ENCODE data around the gene PPP2R3A.
"Not testable (repeated sequence)": the region's sequence is repeated elsewhere in the genome, so short reads cannot be mapped to it uniquely, and the experiment has no call there.

PPP2R3A gene

GRCh38 chr3:136109499-136109898, 144.0 kb downstream of the PPP2R3A start:
- no peaks in the 10 kb centered on the region for H3K9me3 ChIP-seq (ENCODE audit: low read length)
- TF ChIP-seq CTCF (IDR thresholded peaks at IDR 0.05; ENCODE audit: low read length) (no peak), EZH2 (IDR thresholded peaks at IDR 0.05; ENCODE audit: borderline replicate concordance, low read length) (no peak)

GRCh38 chr3:136110481-136110880, 145.0 kb downstream of the PPP2R3A start:
- Histone ChIP-seq H3F3A (ENCODE audit: insufficient read depth, low read length) (no peaks in the 10 kb centered on the region), H3K9me2 (ENCODE audit: low read depth, low read length) (no peaks in the 10 kb centered on the region), H3K4me3 (ENCODE audit: low read depth, low read length, poor library complexity, severe bottlenecking) (no peak overlapping the region), H3K9me3 (ENCODE audit: low read length) (no peaks in the 10 kb centered on the region), H3K27ac (ENCODE audit: low read depth, low read length, poor library complexity, severe bottlenecking) (no peak overlapping the region), H3K79me2 (ENCODE audit: insufficient read depth, low read length) (no peaks in the 10 kb centered on the region), H3K9ac (ENCODE audit: low read length) (no peak overlapping the region), H4K20me1 (ENCODE audit: insufficient read depth, low read length) (no peaks in the 10 kb centered on the region), H3K4me2 (ENCODE audit: low read length) (no peak overlapping the region), H3K4me1 (ENCODE audit: insufficient read depth, low read length, severe bottlenecking) (peaks cover 8% of the 10 kb centered on the region), H2AFZ (ENCODE audit: low read length) (no peak overlapping the region), H3K36me3 (ENCODE audit: insufficient read depth, low read length) (no peaks in the 10 kb centered on the region), H3K27me3 (ENCODE audit: insufficient read depth, low read length) (no peaks in the 10 kb centered on the region; the same call in 1 of the 2 replicates)
- TF ChIP-seq EZH2 (IDR thresholded peaks at IDR 0.05; ENCODE audit: borderline replicate concordance, low read length) (no peak), CTCF (IDR thresholded peaks at IDR 0.05; ENCODE audit: low read length) (no peak)

More at GRCh38 chr3:136109499-136109898, 144.0 kb downstream of the PPP2R3A start:
- H3K79me2 ChIP-seq (ENCODE audit: insufficient read depth, low read length): no peaks in the 10 kb centered on the region
- H3K4me3 ChIP-seq (ENCODE audit: low read depth, low read length, poor library complexity, severe bottlenecking): no peak overlapping the region
- no peak overlapping the region for H2AFZ ChIP-seq (ENCODE audit: low read length)
- H3K4me1 ChIP-seq (ENCODE audit: insufficient read depth, low read length, severe bottlenecking): peaks cover 8% of the 10 kb centered on the region
- no peaks in the 10 kb centered on the region for H3K9me2 ChIP-seq (ENCODE audit: low read depth, low read length)
- H3K27ac ChIP-seq (ENCODE audit: low read depth, low read length, poor library complexity, severe bottlenecking): no peak overlapping the region
- no peaks in the 10 kb centered on the region for H4K20me1 ChIP-seq (ENCODE audit: insufficient read depth, low read length)
- H3F3A ChIP-seq (ENCODE audit: insufficient read depth, low read length): no peaks in the 10 kb centered on the region
- no peaks in the 10 kb centered on the region for H3K36me3 ChIP-seq (ENCODE audit: insufficient read depth, low read length)
- H3K4me2 ChIP-seq (ENCODE audit: low read length): no peak overlapping the region
- no peaks in the 10 kb centered on the region; the same call in 1 of the 2 replicates for H3K27me3 ChIP-seq (ENCODE audit: insufficient read depth, low read length)
- no peak overlapping the region for H3K9ac ChIP-seq (ENCODE audit: low read length)

GRCh38 chr3:136114421-136114820, 148.9 kb downstream of the PPP2R3A start:
- H3K9me3 ChIP-seq (ENCODE audit: low read length): no peaks in the 10 kb centered on the region
- H3K4me1 ChIP-seq (ENCODE audit: insufficient read depth, low read length, severe bottlenecking): no peaks in the 10 kb centered on the region
- H3K27ac ChIP-seq (ENCODE audit: low read depth, low read length, poor library complexity, severe bottlenecking): no peak overlapping the region
- TF ChIP-seq CTCF (IDR thresholded peaks at IDR 0.05; ENCODE audit: low read length): no peak
- TF ChIP-seq EZH2 (IDR thresholded peaks at IDR 0.05; ENCODE audit: borderline replicate concordance, low read length): no peak
- H3K9me2 ChIP-seq (ENCODE audit: low read depth, low read length): no peaks in the 10 kb centered on the region
- no peak overlapping the region for H3K4me3 ChIP-seq (ENCODE audit: low read depth, low read length, poor library complexity, severe bottlenecking)
- no peaks in the 10 kb centered on the region for H4K20me1 ChIP-seq (ENCODE audit: insufficient read depth, low read length)
- no peak overlapping the region for H3K4me2 ChIP-seq (ENCODE audit: low read length)
- no peaks in the 10 kb centered on the region; the same call in 1 of the 2 replicates for H3K27me3 ChIP-seq (ENCODE audit: insufficient read depth, low read length)
- H2AFZ ChIP-seq (ENCODE audit: low read length): no peak overlapping the region
- H3K9ac ChIP-seq (ENCODE audit: low read length): no peak overlapping the region
- H3K79me2 ChIP-seq (ENCODE audit: insufficient read depth, low read length): no peaks in the 10 kb centered on the region
- no peaks in the 10 kb centered on the region for H3F3A ChIP-seq (ENCODE audit: insufficient read depth, low read length)
- H3K36me3 ChIP-seq (ENCODE audit: insufficient read depth, low read length): no peaks in the 10 kb centered on the region

GRCh38 chr3:136119332-136119731, 153.8 kb downstream of the PPP2R3A start:
- H3K4me2 ChIP-seq (ENCODE audit: low read length); H4K20me1 ChIP-seq (ENCODE audit: insufficient read depth, low read length); H3K9me3 ChIP-seq (ENCODE audit: low read length); H3K27ac ChIP-seq (ENCODE audit: low read depth, low read length, poor library complexity, severe bottlenecking); H3K4me3 ChIP-seq (ENCODE audit: low read depth, low read length, poor library complexity, severe bottlenecking); H3K79me2 ChIP-seq (ENCODE audit: insufficient read depth, low read length); H3F3A ChIP-seq (ENCODE audit: insufficient read depth, low read length); H3K27me3 ChIP-seq (ENCODE audit: insufficient read depth, low read length); H3K9ac ChIP-seq (ENCODE audit: low read length); H3K9me2 ChIP-seq (ENCODE audit: low read depth, low read length); H3K36me3 ChIP-seq (ENCODE audit: insufficient read depth, low read length); H2AFZ ChIP-seq (ENCODE audit: low read length); H3K4me1 ChIP-seq (ENCODE audit: insufficient read depth, low read length, severe bottlenecking): not testable (repeated sequence)

- not testable (repeated sequence) for H3K9me2 ChIP-seq (ENCODE audit: low read depth, low read length); H3K9ac ChIP-seq (ENCODE audit: low read length); H3K4me2 ChIP-seq (ENCODE audit: low read length); H4K20me1 ChIP-seq (ENCODE audit: insufficient read depth, low read length); H3K4me1 ChIP-seq (ENCODE audit: insufficient read depth, low read length, severe bottlenecking); H3F3A ChIP-seq (ENCODE audit: insufficient read depth, low read length); H3K4me3 ChIP-seq (ENCODE audit: low read depth, low read length, poor library complexity, severe bottlenecking); H3K27ac ChIP-seq (ENCODE audit: low read depth, low read length, poor library complexity, severe bottlenecking); H3K79me2 ChIP-seq (ENCODE audit: insufficient read depth, low read length); H3K9me3 ChIP-seq (ENCODE audit: low read length); H3K27me3 ChIP-seq (ENCODE audit: insufficient read depth, low read length); H2AFZ ChIP-seq (ENCODE audit: low read length); H3K36me3 ChIP-seq (ENCODE audit: insufficient read depth, low read length)
These were observed 154.3 kb downstream of the PPP2R3A start for GRCh38 chr3:136119783-136120182.
